Rectal smooth muscle tissue (tissue), 1 donor: Measurements from ENCODE around the gene GOLGA6L6.
"Not testable (repeated sequence)": the region's sequence is repeated elsewhere in the genome, so short reads cannot be mapped to it uniquely, and the experiment has no call there.

Experiments used
- H3K27ac ChIP-seq: one replicate; pipeline ENCODE4 v1.7.0; 2013; ENCODE audit warnings: low read depth, low read length, inconsistent platforms
- H3K27me3 ChIP-seq: one replicate; pipeline ENCODE4 v1.7.0; 2013; ENCODE audit warnings: low read length; ENCODE audit not compliant: control insufficient read depth, insufficient read depth
- H3K36me3 ChIP-seq: one replicate; pipeline ENCODE4 v1.7.0; 2013; ENCODE audit warnings: low read length; ENCODE audit not compliant: control insufficient read depth, insufficient read depth
- H3K4me1 ChIP-seq: one replicate; pipeline ENCODE4 v1.7.0; 2013; ENCODE audit warnings: low read length; ENCODE audit not compliant: control insufficient read depth, insufficient read depth
- H3K4me3 ChIP-seq: one replicate; pipeline ENCODE4 v1.7.0; 2013; ENCODE audit warnings: low read length
- H3K9ac ChIP-seq: one replicate; pipeline ENCODE4 v1.7.0; 2013; ENCODE audit warnings: low read length

The GOLGA6L6 gene

GRCh38 chr15:20493035-20493434 is 48.6 kb downstream of the GOLGA6L6 start:
- H3K36me3 ChIP-seq, H3K4me3 ChIP-seq, H3K27ac ChIP-seq, H3K9ac ChIP-seq, H3K27me3 ChIP-seq, H3K4me1 ChIP-seq: not testable (repeated sequence)

DNA sequence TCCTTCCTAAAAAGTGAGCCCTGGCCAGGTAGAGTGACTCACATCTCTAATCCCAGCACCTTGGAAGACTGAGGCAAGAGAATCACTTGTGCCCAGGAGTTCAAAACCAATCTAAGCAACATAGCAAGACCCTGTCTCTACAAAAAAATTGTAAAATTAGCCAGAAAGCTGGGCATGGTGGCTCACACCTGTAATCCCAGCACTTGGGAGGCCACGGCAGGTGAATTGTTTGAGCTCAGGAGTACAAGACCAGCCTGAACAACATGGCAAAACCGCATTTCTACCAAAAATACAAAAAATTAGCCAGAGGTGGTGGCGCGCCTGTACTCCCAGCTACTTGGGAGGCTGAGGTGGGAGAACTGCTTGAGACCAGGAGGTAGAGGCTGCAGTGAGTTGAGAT is 49.0 kb downstream of the GOLGA6L6 start:
- H3K27ac ChIP-seq, H3K27me3 ChIP-seq, H3K36me3 ChIP-seq, H3K4me3 ChIP-seq, H3K4me1 ChIP-seq, H3K9ac ChIP-seq: not testable (repeated sequence)

DNA sequence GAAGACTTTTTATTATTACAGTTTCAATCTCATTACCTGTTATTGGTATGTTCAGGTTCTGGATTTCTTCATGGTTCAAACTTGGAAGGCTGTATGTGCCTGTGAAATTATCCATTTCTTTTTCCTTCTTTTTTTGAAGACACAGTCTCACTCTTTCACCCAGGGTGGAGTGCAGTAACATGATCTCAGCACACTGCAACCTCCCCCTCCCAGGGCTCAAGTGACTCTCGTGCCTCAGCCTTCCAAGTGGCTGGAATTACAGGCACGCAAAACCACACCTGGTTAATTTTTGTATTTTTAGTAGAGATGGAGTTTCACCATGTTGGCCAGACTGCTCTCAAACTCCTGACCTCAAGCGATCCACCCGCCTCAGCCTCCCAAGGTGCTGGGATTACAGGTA is 52.3 kb downstream of the GOLGA6L6 start:
- H3K4me1 ChIP-seq, H3K36me3 ChIP-seq, H3K9ac ChIP-seq, H3K27ac ChIP-seq, H3K27me3 ChIP-seq, H3K4me3 ChIP-seq: not testable (repeated sequence)
